GM12878 (cell line): ENCODE results near the gene CIAO1.

Experiments
- BMI1 ChIP-seq: fragments of 450-650 bp; IDR thresholded peaks from 2 replicates; pipeline ENCODE4 v1.6.1; 2016; ENCODE audit warnings: mild to moderate bottlenecking, moderate library complexity, borderline replicate concordance
- CTCF ChIP-seq, 3 experiments: IDR thresholded peaks in 2 of 3; conservative IDR thresholded peaks in 1 of 3; 2 replicates each; pipeline ENCODE4 v1.5.1; 2011; ENCODE audit warnings: low read depth in 3 of 3, low read length in 3 of 3, mild to moderate bottlenecking in 3 of 3, control low read depth in 2 of 3, moderate library complexity in 2 of 3, inconsistent platforms in 1 of 3, mixed read lengths in 1 of 3; ENCODE audit not compliant: control insufficient read depth in 2 of 3, insufficient read depth in 1 of 3; ENCODE audit errors: extremely low read depth in 1 of 3
- CUX1 ChIP-seq: IDR thresholded peaks from 2 replicates; pipeline ENCODE4 v1.6.1; 2012; ENCODE audit warnings: improper control_type of control experiment, low read depth, low read length; ENCODE audit not compliant: insufficient replicate concordance
- EP300 ChIP-seq, 2 experiments: fragments of 150-350 bp in 1 of 2; IDR thresholded peaks; 2 replicates each; pipeline ENCODE4 v1.6.1; 2011 to 2012; ENCODE audit warnings: low read depth in 2 of 2, low read length in 2 of 2, borderline replicate concordance in 1 of 2, improper control_type of control experiment in 1 of 2, inconsistent platforms in 1 of 2; ENCODE audit not compliant: control insufficient read depth in 1 of 2
- KDM1A ChIP-seq: fragments of 200-600 bp; sonication (generic); IDR thresholded peaks from 2 replicates; pipeline ENCODE4 v1.6.1; 2016; ENCODE audit warnings: borderline replicate concordance
- MYB ChIP-seq: fragments of 150-350 bp; IDR thresholded peaks from 2 replicates; pipeline ENCODE4 v1.6.1; 2014; ENCODE audit warnings: mild to moderate bottlenecking, low read depth, low read length, borderline replicate concordance
- MYC ChIP-seq: IDR thresholded peaks from 2 replicates; pipeline ENCODE4 v1.6.1; 2011; ENCODE audit warnings: mild to moderate bottlenecking, low read length, moderate library complexity, inconsistent platforms; ENCODE audit not compliant: insufficient read depth, insufficient replicate concordance, insufficient read length, severe bottlenecking
- POLR2A ChIP-seq: IDR thresholded peaks from 2 replicates; pipeline ENCODE4 v1.6.1; 2011; ENCODE audit warnings: low read depth, mild to moderate bottlenecking, low read length
- POLR2AphosphoS5 ChIP-seq: IDR thresholded peaks from 2 replicates; pipeline ENCODE4 v1.6.1; 2011; ENCODE audit warnings: mild to moderate bottlenecking, low read length, inconsistent platforms
- YY1 ChIP-seq: IDR thresholded peaks from 2 replicates; pipeline ENCODE4 v1.6.1; 2011; ENCODE audit warnings: low read depth, mild to moderate bottlenecking, low read length
- ZNF24 ChIP-seq: fragments of 450-650 bp; IDR thresholded peaks from 2 replicates; pipeline ENCODE4 v1.6.1; 2017; ENCODE audit warnings: antibody characterized with exemption, mild to moderate bottlenecking
- ZNF592 ChIP-seq: fragments of 450-650 bp; IDR thresholded peaks from 2 replicates; pipeline ENCODE4 v1.6.1; 2017; ENCODE audit warnings: mild to moderate bottlenecking, moderate library complexity
- ZZZ3 ChIP-seq: IDR thresholded peaks from 2 replicates; pipeline ENCODE4 v1.6.1; 2011; ENCODE audit warnings: low read depth; ENCODE audit not compliant: control insufficient read depth, insufficient read length

GRCh38 chr2:96254571-96254970 lies 11.5 kb upstream of the CIAO1 start:
- TF ChIP-seq CTCF (IDR thresholded peaks at IDR 0.05 in 2 of 3, conservative IDR thresholded peaks at IDR 0.05 in 1 of 3; ENCODE audit: control insufficient read depth in 2 of 3, extremely low read depth in 1 of 3, insufficient read depth in 1 of 3, low read depth in 3 of 3, low read length in 3 of 3) (no peak), BMI1 (no peak), MYB (no peak), POLR2AphosphoS5 (no peak), EP300 (IDR thresholded peaks at IDR 0.05; ENCODE audit: borderline replicate concordance in 1 of 2, control insufficient read depth in 1 of 2, low read depth in 2 of 2, low read length in 2 of 2) (no peak), ZZZ3 (no peak), ZNF24 (no peak), KDM1A (no peak), CUX1 (no peak), POLR2A (no peak), ZNF592 (no peak), MYC (no peak), YY1 (no peak)
